Astrocyte (in vitro differentiated cells and primary cell): ENCODE measurements around the gene CTNS. TPM values are rescaled to one million over a fixed set of nuclear protein-coding genes. Genes with fewer than 3 reads are reported as not detected.

ENCODE experiments used
- DNase-seq: peaks from one replicate; pipeline ENCODE4 v3.0.0-alpha.2; 2010; ENCODE audit warnings: low read depth
- FAIRE-seq: peaks from 2 replicates; lab custom pipeline; 2011; peaks lifted over from hg19 to GRCh38; lab: Jason Lieb, UNC
- H2AFZ ChIP-seq: 2 replicates; pipeline ENCODE4 v1.6.0; 2012; ENCODE audit warnings: low read depth, low read length, inconsistent platforms
- H3K27ac ChIP-seq: 2 replicates; pipeline ENCODE4 v1.5.1; 2011; ENCODE audit warnings: low read depth, low read length, inconsistent platforms
- H3K27me3 ChIP-seq: 2 replicates; pipeline ENCODE4 v1.6.0; 2011; ENCODE audit warnings: low read length, inconsistent platforms; ENCODE audit not compliant: insufficient read depth
- H3K36me3 ChIP-seq: 2 replicates; pipeline ENCODE4 v1.5.1; 2011; ENCODE audit warnings: low read length, inconsistent platforms; ENCODE audit not compliant: insufficient read depth
- H3K4me1 ChIP-seq: 2 replicates; pipeline ENCODE4 v1.5.1; 2011; ENCODE audit warnings: low read length, inconsistent platforms; ENCODE audit not compliant: insufficient read depth
- H3K4me2 ChIP-seq: 2 replicates; pipeline ENCODE4 v1.6.0; 2012; ENCODE audit warnings: low read length, inconsistent platforms
- H3K4me3 ChIP-seq: 2 replicates; pipeline ENCODE4 v1.5.1; 2011; ENCODE audit warnings: low read depth, mild to moderate bottlenecking, low read length, inconsistent platforms; ENCODE audit not compliant: insufficient read depth
- H3K79me2 ChIP-seq: 2 replicates; pipeline ENCODE4 v1.6.0; 2012; ENCODE audit warnings: mild to moderate bottlenecking, low read length, inconsistent platforms; ENCODE audit not compliant: insufficient read depth
- H3K9ac ChIP-seq: 2 replicates; pipeline ENCODE4 v1.6.0; 2012; ENCODE audit warnings: mild to moderate bottlenecking, low read length, inconsistent platforms
- H3K9me3 ChIP-seq: 2 replicates; pipeline ENCODE4 v1.5.1; 2012; ENCODE audit warnings: low read depth, mild to moderate bottlenecking, low read length, inconsistent platforms; ENCODE audit not compliant: insufficient read depth
- H4K20me1 ChIP-seq: 2 replicates; pipeline ENCODE4 v1.6.0; 2012; ENCODE audit warnings: low read length, inconsistent platforms; ENCODE audit not compliant: insufficient read depth
- H3K27ac Mint-ChIP-seq: one replicate; pipeline ENCODE4 v1.8.0; 2021; ENCODE audit warnings: mild to moderate bottlenecking, mixed read lengths; ENCODE audit not compliant: unreplicated experiment
- H3K27me3 Mint-ChIP-seq: one replicate; pipeline ENCODE4 v1.8.0; 2021; ENCODE audit warnings: low read depth, mixed read lengths; ENCODE audit not compliant: unreplicated experiment
- H3K36me3 Mint-ChIP-seq: one replicate; pipeline ENCODE4 v1.8.0; 2021; ENCODE audit warnings: low read depth, mixed read lengths; ENCODE audit not compliant: unreplicated experiment
- H3K4me1 Mint-ChIP-seq: one replicate; pipeline ENCODE4 v1.8.0; 2021; ENCODE audit warnings: low read depth, mixed read lengths; ENCODE audit not compliant: unreplicated experiment
- H3K4me3 Mint-ChIP-seq: one replicate; pipeline ENCODE4 v1.8.0; 2021; ENCODE audit warnings: mild to moderate bottlenecking, moderate library complexity, mixed read lengths; ENCODE audit not compliant: unreplicated experiment
- H3K9me3 Mint-ChIP-seq: one replicate; pipeline ENCODE4 v1.8.0; 2021; ENCODE audit warnings: mild to moderate bottlenecking, mixed read lengths; ENCODE audit not compliant: unreplicated experiment
- EZH2 ChIP-seq: IDR thresholded peaks from 2 replicates; pipeline ENCODE4 v1.6.1; 2012; ENCODE audit warnings: mild to moderate bottlenecking, low read length, inconsistent platforms; ENCODE audit not compliant: insufficient read depth
- total RNA-seq: library from RNA; stranded (reverse); gene quantifications from 2 replicates; pipeline ENCODE4 v1.2.1, GENCODE V29; 2021
- TF ChIP-seq, protein P1 (sequence below): IDR thresholded peaks from 2 replicates; pipeline ENCODE4 v1.5.1; 2011; ENCODE audit warnings: low read depth, mild to moderate bottlenecking, inconsistent platforms, low read length, moderate library complexity; ENCODE audit not compliant: insufficient read depth

CTNS gene
- total RNA-seq, 1 donor from 2014 or later: 5.8 TPM

DNA sequence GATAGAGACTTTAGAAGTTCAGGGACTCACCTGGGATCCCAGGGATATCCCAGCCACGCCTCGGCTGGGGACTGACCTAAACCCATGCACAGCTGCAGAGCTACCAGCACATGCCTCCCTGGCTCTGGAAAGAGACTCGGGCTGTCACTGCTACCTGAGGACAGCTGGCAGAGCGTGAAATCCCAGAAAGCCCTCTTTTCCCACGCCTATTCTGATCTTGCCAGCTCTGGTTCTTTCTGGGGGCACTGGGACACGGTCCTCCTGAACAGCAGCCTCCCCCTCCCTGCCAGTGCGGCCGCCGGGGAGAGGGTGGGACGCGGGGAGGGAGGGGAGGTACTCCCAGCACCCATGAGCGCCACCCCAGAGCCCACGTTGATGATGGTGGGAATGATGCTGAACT lies 48.6 kb downstream of the CTNS start:
- no peak overlapping the region for H3K4me2 ChIP-seq
- Mint-ChIP-seq H3K9me3 (no peaks in the 10 kb centered on the region), H3K27ac (no peak overlapping the region), H3K4me1 (no peaks in the 10 kb centered on the region), H3K36me3 (peaks cover 2% of the 10 kb centered on the region), H3K27me3 (peaks cover 18% of the 10 kb centered on the region), H3K4me3 (no peak overlapping the region)
- no peaks in the 10 kb centered on the region for H4K20me1 ChIP-seq
- H3K9me3 ChIP-seq: no peaks in the 10 kb centered on the region
- H3K4me3 ChIP-seq: no peak overlapping the region
- no peak overlapping the region for H3K9ac ChIP-seq
- TF ChIP-seq, protein P1, sequence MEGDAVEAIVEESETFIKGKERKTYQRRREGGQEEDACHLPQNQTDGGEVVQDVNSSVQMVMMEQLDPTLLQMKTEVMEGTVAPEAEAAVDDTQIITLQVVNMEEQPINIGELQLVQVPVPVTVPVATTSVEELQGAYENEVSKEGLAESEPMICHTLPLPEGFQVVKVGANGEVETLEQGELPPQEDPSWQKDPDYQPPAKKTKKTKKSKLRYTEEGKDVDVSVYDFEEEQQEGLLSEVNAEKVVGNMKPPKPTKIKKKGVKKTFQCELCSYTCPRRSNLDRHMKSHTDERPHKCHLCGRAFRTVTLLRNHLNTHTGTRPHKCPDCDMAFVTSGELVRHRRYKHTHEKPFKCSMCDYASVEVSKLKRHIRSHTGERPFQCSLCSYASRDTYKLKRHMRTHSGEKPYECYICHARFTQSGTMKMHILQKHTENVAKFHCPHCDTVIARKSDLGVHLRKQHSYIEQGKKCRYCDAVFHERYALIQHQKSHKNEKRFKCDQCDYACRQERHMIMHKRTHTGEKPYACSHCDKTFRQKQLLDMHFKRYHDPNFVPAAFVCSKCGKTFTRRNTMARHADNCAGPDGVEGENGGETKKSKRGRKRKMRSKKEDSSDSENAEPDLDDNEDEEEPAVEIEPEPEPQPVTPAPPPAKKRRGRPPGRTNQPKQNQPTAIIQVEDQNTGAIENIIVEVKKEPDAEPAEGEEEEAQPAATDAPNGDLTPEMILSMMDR: no peak
- TF ChIP-seq EZH2: no peak
- FAIRE-seq: no peak
- no peak overlapping the region for H3K27ac ChIP-seq
- no peak for DNase-seq
- H3K36me3 ChIP-seq: no peaks in the 10 kb centered on the region
- no peaks in the 10 kb centered on the region for H3K4me1 ChIP-seq
- H3K27me3 ChIP-seq: peaks cover 19% of the 10 kb centered on the region
- no peaks in the 10 kb centered on the region for H3K79me2 ChIP-seq
- H2AFZ ChIP-seq: no peak overlapping the region

DNA sequence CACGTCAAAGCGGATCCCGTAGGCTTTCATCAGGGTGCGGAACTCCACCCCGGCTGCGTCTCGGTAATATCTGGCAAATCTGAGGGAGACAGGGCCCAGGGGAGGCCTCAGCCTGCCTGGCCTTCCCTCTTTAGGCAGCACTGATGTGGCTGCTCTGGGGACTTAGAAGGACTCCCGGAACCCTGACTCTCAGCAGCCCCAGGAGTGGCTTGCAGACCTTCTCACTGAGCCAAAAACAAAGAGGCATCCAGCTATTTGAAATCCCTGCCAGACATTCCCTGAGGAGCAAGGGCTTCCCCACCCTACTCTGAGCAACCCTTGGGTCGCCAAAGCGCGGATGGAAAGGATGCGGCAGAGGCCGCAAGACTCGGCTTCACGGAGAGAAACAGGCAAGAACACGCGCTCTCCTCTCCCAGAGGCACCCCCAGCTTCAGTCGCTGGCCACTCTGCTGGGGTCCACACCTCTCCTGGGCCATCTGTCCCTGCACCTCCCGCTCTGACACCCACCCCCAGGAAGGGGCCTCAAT lies 51.5 kb downstream of the CTNS start:
- TF ChIP-seq, protein P1: no peak
- TF ChIP-seq EZH2: no peak
- Histone ChIP-seq H4K20me1 (no peaks in the 10 kb centered on the region), H3K4me2 (no peak overlapping the region), H3K4me3 (no peak overlapping the region), H3K36me3 (no peaks in the 10 kb centered on the region), H3K27ac (no peak overlapping the region), H2AFZ (peak overlapping the region; percentile 32), H3K9me3 (no peaks in the 10 kb centered on the region), H3K4me1 (no peaks in the 10 kb centered on the region), H3K9ac (no peak overlapping the region), H3K27me3 (peaks cover 13% of the 10 kb centered on the region), H3K79me2 (no peaks in the 10 kb centered on the region)
- peak overlapping the region; percentile 19 for H3K27ac Mint-ChIP-seq
- FAIRE-seq (no peak), DNase-seq (no peak)
- H3K4me3 Mint-ChIP-seq: no peak overlapping the region
- H3K4me1 Mint-ChIP-seq: no peaks in the 10 kb centered on the region
- no peaks in the 10 kb centered on the region for H3K9me3 Mint-ChIP-seq
- peaks cover 7% of the 10 kb centered on the region for H3K27me3 Mint-ChIP-seq
- peaks cover 2% of the 10 kb centered on the region for H3K36me3 Mint-ChIP-seq

DNA sequence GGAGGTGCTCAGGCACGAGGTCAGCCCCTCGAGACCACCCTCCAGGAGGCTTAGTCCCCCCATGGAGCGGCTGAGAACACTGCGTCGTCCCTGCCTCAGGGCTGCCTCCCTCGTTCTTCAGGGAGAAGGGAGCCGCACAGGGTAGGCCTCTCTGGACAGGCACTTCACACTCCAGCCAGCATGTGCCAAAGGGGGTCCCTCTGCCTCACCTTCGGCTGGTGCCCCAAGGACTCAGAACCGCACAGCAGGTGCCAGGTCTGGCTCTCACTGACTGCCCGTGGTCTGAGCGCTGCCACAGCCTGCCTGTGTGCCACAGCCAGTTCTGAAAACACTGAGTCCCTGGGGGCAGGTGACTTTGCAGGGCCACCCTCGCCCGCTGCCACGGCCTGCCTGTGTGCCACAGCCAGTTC lies 52.3 kb downstream of the CTNS start:
- no peak overlapping the region for H3K4me3 Mint-ChIP-seq
- Histone ChIP-seq H3K4me1 (no peaks in the 10 kb centered on the region), H3K27ac (no peak overlapping the region), H3K4me2 (no peak overlapping the region), H3K36me3 (no peaks in the 10 kb centered on the region), H3K9ac (no peak overlapping the region), H4K20me1 (no peaks in the 10 kb centered on the region), H3K79me2 (no peaks in the 10 kb centered on the region), H2AFZ (no peak overlapping the region), H3K4me3 (no peak overlapping the region), H3K9me3 (no peaks in the 10 kb centered on the region), H3K27me3 (peaks cover 13% of the 10 kb centered on the region)
- H3K27ac Mint-ChIP-seq: no peak overlapping the region
- DNase-seq: no peak
- no peaks in the 10 kb centered on the region for H3K4me1 Mint-ChIP-seq
- no peaks in the 10 kb centered on the region for H3K36me3 Mint-ChIP-seq
- H3K27me3 Mint-ChIP-seq: peaks cover 7% of the 10 kb centered on the region
- FAIRE-seq: no peak
- TF ChIP-seq, protein P1: no peak
- no peak for TF ChIP-seq EZH2
- H3K9me3 Mint-ChIP-seq: no peaks in the 10 kb centered on the region
